CD4-positive, alpha-beta T cell treated with Interleukin-17A for 1 hour (primary cell): ENCODE data around the gene REG1B.

Experiments
- DNase-seq: peaks from one replicate; pipeline ENCODE4 v3.0.0-alpha.2; 2020

The REG1B gene

DNA sequence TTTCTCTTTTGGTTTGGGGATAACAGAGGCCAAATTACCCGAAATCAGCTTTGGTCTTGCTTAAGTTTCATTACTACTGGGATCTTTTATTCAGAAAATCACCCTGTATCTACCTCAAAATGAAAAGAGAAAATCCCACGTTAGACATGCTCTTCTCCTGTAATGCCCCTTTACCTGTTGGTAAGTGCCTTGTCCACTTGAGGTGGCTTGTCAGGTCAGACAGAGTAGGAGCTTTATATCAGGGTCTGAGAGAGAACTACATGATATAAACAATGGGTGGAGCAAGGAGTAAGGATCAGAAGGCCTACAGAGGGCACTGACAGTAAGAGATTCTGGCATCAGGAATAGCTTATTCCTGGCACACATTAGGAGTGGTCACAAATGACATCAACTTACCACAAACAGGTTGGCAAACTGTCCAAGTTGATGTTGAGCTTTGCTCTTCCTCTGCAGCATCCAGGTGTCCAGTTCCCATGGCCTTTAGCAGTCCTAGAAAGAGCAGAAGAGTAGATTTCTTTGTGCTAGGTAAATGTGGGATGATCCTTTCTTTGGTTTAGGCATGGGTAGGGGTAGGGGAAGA, at the start of gene REG1B:
Gene REG1B, minus strand, starts transcription at position 209 of the 580 bp plus-strand sequence. CDS start 381 bp downstream, outside the sequence.
- no peak for DNase-seq

- no peak for DNase-seq
Observed at GRCh38 chr2:79131687-79132086, 43.9 kb upstream of the REG1B start.

DNA sequence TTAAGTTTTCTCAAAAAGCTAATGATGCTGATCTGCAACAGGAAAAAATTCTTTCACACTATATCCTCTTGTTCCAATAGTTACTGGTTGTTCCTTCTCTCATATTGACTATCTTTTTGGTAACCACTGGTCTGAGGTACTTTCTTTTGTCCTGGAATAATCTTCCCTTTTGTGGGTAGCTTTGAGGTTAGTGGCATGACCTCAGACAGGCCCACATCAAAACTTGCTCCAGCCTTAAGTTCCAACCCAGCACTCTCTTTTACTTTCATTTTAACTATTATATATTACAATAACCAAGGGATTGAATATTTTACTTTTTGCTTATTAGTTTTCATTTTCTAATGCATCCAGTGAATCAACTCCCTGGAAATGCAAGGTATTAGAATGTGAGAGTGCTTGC, 42.0 kb upstream of the REG1B start:
- no peak for DNase-seq

DNA sequence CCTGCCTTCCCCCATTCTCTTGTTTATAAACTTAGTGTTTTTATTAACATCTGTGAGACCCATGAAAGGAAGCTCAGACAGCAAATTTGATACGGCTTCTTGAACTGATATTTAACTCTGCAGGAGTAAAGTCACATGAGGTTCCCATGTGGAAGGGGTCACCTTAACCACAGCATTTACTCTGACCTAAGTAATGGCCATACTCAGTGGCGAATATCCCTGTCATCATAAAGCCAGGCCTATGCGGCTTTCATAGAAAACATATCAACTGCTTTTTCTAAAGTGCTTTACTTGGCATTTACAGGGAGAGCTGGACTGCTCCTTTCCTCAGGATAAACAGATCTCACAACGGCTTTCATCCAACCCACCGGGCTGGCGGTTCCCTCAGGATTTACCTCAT, 41.5 kb upstream of the REG1B start:
- DNase-seq: no peak

DNA sequence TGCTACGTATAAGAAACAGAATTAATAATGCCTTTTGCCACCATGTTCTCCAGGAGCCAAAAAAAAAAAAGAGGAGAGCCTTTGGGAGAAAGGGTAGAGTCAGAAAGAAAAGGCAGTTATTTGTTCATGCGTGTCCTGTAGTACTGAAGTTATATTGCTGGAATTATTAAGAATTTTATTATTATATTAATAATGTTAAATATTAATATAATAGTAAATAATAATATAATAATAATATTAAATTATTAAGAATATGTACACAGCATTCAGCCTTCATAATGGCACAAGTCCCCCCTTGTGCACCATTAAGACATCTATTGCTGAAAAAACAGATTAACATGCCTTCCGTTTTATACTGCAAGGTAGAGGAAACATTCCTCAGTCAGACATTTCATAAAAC, 40.6 kb upstream of the REG1B start:
- no peak for DNase-seq

GRCh38 chr2:79125721-79125985, 37.9 kb upstream of the REG1B start:
- no peak for DNase-seq

DNA sequence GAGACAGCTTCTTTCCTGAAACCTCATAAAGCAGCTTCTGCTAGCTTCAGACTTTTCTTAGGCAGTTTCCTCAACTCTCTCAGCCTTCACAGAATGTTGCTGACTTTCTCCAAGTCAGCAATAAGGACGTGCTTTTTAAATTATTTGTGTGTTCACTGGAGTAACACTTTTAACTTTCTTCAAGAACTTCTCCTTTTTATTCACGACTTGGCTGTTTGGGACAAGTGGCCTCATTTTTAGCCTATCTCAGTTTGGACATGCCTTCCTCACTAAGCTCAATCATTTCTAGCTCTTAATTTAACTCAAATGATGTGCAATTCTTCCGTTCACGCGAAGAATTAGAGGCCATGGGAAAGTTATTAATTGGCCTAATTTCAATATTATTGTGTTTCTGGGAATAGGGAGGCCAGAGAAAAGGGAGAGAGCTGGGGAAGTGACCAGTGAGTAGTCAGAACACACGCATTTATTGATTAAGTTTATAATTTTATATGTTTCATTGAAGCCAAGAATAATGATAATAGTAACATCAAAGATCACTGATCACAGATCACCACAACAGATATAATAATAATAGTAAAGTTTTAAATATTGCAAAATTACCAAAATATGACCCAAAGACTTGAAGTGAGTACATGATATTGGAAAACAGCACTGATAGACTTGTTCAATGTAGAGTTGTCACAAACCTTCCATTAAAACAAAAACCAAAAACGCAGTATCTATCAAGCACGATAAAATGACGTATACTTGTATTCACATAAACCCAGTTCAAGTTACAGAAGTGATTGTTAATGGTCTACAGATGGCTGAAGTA, 37.3 kb upstream of the REG1B start:
- no peak for DNase-seq

DNA sequence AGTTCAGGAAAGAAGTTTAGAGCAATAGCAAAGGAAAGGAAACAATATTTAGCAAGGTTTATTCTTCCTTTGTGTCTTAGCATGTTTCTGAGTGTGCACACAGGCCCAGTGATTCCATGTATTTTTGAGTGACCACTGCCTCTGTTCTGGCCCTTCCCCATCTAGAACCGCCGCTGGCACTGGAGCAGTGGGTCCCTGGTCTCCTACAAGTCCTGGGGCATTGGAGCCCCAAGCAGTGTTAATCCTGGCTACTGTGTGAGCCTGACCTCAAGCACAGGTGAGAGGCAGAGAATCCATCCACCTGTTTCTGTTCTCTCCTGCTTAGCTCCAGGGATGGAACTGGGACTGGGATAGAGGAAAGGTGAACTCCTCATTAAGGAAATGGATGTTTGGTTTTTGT, 34.9 kb upstream of the REG1B start:
- no peak for DNase-seq

DNA sequence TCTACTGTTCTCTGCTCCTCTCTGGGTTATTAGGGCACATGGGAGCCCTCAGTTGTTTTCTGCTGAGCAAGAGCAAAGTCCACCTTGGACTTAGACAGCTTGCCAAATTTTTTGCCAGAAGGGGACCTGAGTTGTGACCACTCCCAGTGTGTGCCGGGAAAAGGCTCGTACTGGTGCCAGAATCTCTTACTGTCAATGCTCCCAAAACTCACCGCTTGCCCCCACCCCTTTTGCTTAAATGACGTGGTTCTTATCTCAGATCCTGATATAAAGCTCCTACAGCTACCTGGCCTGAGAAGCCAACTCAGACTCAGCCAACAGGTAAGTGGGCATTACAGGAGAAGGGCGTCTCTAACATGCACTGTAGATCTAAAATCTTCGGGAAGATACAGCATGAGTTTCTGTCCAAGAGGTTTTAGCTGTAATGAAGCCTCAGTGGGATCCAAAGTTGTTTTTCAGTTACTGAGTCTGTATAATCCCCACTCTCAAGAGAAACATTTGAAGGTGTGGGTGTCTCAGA, 32.5 kb upstream of the REG1B start, which contains the start of gene REG1A:
Gene REG1A, plus strand, starts transcription at position 295 of the 520 bp plus-strand sequence. CDS start 374 bp downstream, outside the sequence.
- DNase-seq: no peak

- DNase-seq: no peak
Observed at GRCh38 chr2:79116997-79117928, 29.5 kb upstream of the REG1B start.

DNA sequence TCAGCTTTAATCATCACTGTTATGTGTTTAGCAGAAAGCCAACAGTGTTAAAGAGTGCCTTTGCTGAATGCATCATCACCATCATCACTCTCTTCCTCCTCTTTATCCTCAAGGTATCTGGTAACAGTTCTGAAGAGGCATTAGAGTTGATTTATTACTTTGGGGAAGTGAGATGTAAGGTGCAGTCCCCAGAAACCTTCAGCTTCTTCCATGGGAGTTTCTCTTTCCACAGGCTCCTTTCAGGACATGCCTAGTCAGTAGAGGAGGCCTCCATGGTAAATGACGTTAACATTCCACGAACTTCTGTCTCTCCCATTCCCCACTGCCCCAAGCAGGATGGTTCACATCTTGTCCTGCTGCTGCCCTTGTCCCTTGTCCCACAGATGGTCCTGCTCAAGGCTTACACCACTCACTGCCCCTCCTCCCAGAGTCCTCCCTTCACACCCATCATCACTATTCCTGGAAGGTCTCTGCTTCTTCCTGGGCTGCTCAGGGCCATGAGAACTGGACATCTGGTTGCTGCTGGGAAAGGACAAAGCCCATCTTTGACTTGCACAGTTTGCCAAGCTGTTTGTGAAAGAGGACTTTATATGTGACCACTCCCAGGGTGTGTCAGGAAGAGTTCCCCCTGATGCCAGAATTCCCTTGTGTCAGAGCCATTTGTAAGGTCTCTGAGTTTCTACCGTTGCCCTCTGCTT, 27.2 kb upstream of the REG1B start:
- DNase-seq: no peak

- no peak for DNase-seq
Observed at GRCh38 chr2:79112269-79112668, 24.5 kb upstream of the REG1B start.

- DNase-seq: no peak
Observed at GRCh38 chr2:79105259-79105658, 17.5 kb upstream of the REG1B start.

DNA sequence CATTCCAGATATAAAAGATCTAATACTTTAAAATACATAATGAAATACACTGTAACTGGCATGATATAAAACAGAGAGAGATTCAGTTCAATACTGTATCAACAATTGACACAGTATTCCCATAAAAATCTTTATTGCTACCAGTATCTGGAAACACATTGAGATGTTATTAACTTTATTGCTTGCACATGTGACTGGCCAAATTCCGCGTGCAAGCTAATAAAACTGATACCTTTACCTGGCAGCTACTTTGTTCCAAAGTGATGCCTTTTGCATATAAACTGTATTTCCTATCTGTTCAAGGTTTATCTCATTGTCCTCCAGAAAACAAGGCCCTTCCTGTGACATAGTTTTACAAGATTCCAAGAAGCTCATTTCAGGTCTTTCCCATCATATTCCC, 15.4 kb upstream of the REG1B start:
- DNase-seq: no peak

DNA sequence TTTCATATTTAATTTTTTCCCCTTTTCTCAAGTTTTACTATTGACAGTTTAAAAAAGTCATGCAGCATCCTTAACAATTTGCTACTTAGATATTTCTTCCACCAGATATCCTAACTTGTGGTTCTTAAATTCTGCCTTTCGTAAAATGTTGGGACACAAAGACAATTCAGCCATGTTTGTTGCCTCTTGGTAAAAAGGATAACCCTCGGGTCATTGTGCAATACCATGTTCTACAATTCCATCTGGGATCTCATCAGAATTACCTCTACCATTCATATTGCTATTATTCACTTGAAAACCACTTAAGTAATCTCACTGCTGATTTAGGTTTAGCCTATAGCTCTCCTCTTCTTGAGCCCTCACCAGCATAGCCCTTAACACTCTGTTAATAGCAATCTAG, 13.2 kb upstream of the REG1B start:
- DNase-seq: no peak

- DNase-seq: no peak
Observed at GRCh38 chr2:79100285-79100684, 12.5 kb upstream of the REG1B start.

DNA sequence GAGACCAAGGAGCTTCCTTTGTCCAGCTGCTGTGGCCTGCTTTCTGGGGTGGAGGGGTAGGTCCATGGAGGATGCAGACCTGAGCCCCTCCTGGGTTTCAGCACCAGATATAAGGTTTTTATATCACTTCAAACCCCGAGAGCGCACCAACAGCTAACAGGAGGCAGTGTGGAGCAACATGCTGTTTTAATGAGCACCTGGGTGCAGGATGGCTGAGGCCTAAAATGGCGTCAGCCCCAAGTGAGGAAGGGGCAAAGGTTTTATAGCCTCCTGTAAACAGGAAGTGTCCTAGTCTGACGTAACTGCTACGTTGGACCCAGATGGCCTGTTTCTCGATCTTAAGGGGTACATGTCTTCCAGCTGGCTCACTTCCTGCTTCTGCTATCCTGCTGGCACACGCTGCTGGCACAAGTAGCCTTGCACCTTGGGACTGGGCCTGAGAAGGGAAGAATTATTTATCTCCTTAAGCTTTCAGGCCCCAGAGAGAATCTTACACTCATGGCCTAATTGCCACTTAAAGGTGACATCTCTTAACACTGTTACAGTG, 11.4 kb upstream of the REG1B start:
- DNase-seq: no peak

DNA sequence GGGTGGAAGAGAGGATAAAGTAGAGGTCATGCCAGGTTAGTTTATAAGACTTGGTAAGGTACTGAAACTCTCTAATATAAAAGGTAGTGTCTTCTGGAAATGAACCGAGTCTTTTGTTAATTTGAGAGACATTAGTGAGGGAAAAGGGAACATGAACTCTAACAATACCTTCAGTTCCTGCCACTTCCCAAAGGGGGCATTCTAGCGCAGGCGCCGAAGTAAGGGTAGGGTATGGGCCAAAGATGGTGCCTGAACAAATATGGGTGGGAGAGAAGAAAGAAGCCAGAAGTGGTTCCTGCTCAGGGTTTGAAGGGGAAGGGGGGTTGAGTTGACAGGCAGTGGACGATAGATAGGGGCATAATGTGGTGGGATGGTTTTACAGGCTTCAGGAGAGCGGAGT, 10.1 kb upstream of the REG1B start:
- no peak for DNase-seq

GRCh38 chr2:79090693-79091092, 2.9 kb upstream of the REG1B start:
- no peak for DNase-seq

- no peak for DNase-seq
Observed at GRCh38 chr2:79086255-79086654, 1.5 kb downstream of the REG1B start.

DNA sequence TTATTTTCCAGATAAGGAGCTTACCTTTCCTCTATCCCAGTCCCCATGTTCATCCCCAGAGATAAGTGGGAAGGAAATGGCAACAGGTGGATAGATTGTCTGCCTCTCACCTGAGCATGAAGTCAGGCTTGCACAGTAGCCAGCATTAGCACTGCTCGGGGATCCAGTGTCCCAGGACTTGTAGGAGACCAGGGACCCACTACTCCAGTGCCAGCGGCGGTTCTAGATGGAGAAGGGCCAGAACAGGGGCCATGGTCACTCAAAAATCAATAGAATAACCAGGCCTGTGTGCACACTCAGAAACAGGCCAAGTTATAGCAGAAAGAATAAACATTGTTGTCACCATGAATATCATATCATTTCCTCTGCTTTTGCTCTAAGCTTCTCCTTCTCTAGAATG, 2.4 kb downstream of the REG1B start:
- no peak for DNase-seq

DNA sequence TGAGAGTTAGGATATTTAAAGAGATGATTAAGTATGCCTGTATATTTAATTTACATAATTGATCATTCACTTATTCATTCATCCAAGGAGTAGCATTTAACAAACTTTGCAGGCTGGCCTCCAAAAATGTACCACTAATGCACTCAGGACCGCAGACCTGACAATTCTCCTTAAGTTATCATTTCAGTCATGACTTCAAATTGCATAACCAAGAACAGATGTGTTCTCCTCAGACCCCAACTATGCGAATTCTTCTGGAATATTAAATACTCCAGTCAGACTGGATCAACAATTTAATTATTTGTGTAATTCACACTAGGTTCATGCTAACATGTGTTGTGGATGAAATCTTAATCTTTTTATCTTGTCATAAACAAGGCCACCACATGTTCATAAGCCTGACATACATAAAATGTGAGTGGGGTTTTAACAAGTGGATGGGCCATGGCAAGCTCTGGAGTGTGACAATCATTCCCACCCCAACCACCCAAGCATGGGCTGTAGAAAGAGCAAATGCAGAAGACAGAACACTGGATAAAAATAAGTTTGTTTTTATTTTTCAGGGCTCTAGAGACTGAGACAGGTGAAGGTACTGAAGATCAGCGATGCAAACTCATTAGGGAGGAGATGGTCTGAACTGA, 3.2 kb downstream of the REG1B start:
- DNase-seq: no peak
